ENCODE measurements around the gene CR1.

Gene CR1

DNA sequence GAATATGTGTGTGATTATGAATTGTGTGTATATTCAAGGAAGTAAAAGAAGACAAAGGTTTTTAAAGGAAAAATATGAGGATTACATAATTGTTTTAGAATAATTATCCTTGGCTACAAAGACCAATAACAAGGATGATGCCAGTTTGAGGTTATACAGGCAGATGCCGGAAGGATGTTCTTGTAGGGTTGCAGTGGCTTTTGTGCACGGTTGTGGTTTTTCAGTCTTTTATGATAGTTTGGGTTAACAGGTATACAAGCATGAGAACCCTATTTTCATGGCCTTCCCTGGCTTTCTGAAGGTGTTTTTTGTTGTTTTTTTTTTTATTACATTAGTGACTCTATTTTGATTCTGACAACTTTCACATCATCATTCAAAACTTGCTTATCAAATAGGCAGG is 36.9 kb upstream of the CR1 start:
- Mint-ChIP-seq H3K27me3 (ENCODE audit: low read depth) (no peaks in the 10 kb centered on the region), H3K9me3 (no peaks in the 10 kb centered on the region), H3K4me1 (peaks cover 6% of the 10 kb centered on the region), H3K27ac (no peak overlapping the region), H3K36me3 (ENCODE audit: low read depth) (no peaks in the 10 kb centered on the region), H3K4me3 (no peak overlapping the region)
- TF ChIP-seq, protein P1, sequence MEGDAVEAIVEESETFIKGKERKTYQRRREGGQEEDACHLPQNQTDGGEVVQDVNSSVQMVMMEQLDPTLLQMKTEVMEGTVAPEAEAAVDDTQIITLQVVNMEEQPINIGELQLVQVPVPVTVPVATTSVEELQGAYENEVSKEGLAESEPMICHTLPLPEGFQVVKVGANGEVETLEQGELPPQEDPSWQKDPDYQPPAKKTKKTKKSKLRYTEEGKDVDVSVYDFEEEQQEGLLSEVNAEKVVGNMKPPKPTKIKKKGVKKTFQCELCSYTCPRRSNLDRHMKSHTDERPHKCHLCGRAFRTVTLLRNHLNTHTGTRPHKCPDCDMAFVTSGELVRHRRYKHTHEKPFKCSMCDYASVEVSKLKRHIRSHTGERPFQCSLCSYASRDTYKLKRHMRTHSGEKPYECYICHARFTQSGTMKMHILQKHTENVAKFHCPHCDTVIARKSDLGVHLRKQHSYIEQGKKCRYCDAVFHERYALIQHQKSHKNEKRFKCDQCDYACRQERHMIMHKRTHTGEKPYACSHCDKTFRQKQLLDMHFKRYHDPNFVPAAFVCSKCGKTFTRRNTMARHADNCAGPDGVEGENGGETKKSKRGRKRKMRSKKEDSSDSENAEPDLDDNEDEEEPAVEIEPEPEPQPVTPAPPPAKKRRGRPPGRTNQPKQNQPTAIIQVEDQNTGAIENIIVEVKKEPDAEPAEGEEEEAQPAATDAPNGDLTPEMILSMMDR (IDR thresholded peaks at IDR 0.05; ENCODE audit: unreplicated experiment in 3 of 3), result no peak

DNA sequence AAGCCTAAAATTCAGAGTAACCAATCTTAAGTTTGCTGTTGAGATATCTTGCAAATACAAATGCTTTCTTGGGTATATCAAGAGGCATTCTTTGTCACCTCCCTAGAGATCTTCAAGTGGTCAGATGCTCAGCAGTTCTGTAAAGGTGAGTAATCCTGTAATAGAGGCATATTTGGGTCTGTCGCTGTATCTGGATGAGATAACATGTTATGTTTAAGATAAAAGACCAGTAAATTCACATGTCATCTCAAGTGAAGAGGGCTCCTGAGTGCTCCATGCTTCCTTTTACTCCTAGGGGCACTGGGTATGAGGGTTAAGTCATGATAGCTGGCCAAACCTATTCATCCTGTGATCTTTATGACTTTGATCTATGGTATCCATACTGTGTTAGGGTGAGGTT is 34.3 kb upstream of the CR1 start:
- no peaks in the 10 kb centered on the region for H3K9me3 Mint-ChIP-seq
- H3K4me3 Mint-ChIP-seq, result no peak overlapping the region

DNA sequence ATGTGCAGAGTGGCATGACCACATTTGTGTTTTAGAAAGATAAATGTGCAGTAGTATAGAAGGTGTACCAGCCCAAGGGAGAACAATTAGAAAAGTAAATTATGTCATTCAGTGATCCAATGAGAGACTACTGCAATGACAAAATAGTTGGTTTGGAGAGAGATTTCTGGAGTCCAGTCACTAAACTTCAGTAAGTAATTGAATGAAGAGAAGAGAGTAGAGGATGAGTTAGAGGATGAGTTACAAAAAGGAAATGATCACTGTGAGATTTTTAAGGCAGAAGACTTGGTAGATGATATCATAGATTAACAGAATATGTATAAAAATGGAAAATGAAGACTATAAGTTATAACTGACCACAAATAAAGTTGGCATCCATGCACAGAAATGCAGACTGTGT is 33.4 kb upstream of the CR1 start:
- no peak overlapping the region for H3K4me3 Mint-ChIP-seq
- H3K36me3 Mint-ChIP-seq (ENCODE audit: low read depth), result no peaks in the 10 kb centered on the region
- peaks cover 12% of the 10 kb centered on the region for H3K27me3 Mint-ChIP-seq (ENCODE audit: low read depth)
- TF ChIP-seq, protein P1 (IDR thresholded peaks at IDR 0.05; ENCODE audit: unreplicated experiment in 3 of 3), result no peak
- H3K4me1 Mint-ChIP-seq, result no peaks in the 10 kb centered on the region
- H3K9me3 Mint-ChIP-seq, result no peaks in the 10 kb centered on the region
- no peak overlapping the region for H3K27ac Mint-ChIP-seq

More for the DNA sequence above, 34.3 kb upstream of the CR1 start:
- no peaks in the 10 kb centered on the region for H3K4me1 Mint-ChIP-seq
- peaks cover 7% of the 10 kb centered on the region for H3K27me3 Mint-ChIP-seq (ENCODE audit: low read depth)
- no peak overlapping the region for H3K27ac Mint-ChIP-seq
- TF ChIP-seq, protein P1 (IDR thresholded peaks at IDR 0.05; ENCODE audit: unreplicated experiment in 3 of 3), result no peak
- H3K36me3 Mint-ChIP-seq (ENCODE audit: low read depth), result no peaks in the 10 kb centered on the region

DNA sequence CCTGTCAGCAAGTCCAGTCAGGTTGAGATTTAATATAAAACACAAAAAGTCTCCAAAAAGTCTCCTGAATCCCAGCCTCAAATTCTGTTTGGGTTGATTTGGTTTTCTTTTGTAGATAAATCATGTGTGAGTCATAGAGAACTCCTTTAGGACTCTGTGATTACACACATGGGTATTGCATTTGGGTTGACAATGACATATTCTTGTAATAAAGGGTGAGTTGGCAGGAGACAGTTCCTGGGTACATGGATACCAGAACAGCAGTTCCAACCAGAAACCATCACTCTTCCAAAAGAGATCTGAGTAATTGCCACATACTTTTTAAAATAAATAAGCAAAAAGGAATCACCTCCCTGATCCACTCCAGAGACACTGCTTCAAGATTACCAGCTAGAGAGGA is 32.9 kb upstream of the CR1 start:
- Mint-ChIP-seq H3K4me3 (no peak overlapping the region), H3K27ac (no peak overlapping the region), H3K27me3 (ENCODE audit: low read depth) (peaks cover 12% of the 10 kb centered on the region), H3K9me3 (no peaks in the 10 kb centered on the region), H3K4me1 (no peaks in the 10 kb centered on the region), H3K36me3 (ENCODE audit: low read depth) (no peaks in the 10 kb centered on the region)
- TF ChIP-seq, protein P1 (IDR thresholded peaks at IDR 0.05; ENCODE audit: unreplicated experiment in 3 of 3), result no peak

DNA sequence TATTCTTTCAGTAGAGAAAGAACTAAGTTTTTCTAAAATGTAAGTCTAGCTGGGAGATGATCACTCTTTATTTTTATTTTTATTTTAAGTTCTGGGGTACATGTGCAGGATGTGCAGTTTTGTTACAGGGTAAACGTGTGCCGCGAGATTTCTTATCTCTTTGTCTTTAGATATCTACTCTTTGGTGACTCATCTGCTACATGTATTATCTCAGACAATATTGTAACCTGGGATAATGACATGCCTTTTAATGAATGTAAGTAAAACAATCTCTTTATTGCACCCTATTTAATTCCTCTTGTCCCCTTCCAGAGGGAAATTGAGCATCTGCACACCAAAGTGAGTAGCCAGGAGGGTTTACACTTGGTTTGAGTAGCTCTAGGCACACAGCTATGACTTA is 32.4 kb upstream of the CR1 start:
- Mint-ChIP-seq H3K9me3 (no peaks in the 10 kb centered on the region), H3K4me3 (no peak overlapping the region), H3K27ac (no peak overlapping the region), H3K36me3 (ENCODE audit: low read depth) (no peaks in the 10 kb centered on the region), H3K4me1 (no peaks in the 10 kb centered on the region), H3K27me3 (ENCODE audit: low read depth) (peaks cover 14% of the 10 kb centered on the region)
- TF ChIP-seq, protein P1 (IDR thresholded peaks at IDR 0.05; ENCODE audit: unreplicated experiment in 3 of 3), result no peak

DNA sequence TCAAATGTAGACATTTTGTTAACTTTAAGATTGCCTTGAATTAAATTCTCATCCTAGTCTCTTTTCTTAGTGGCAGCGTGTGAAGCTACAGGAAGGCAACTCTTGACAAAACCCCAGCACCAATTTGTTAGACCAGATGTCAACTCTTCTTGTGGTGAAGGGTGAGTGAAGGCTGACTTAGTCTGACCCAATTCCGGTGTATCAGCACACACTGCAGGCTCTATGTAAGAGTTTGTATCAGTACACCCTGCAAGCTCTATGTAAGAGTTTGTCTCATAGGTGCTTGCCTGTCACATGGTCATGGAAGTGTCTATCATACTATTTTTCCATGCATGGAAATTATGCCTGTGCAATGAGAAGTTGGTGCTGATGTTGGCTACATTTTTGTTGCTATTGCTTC is 25.0 kb upstream of the CR1 start:
- no peak overlapping the region for H3K4me3 Mint-ChIP-seq
- no peak overlapping the region for H3K27ac Mint-ChIP-seq
- TF ChIP-seq, protein P1 (IDR thresholded peaks at IDR 0.05; ENCODE audit: unreplicated experiment in 3 of 3), result no peak
- H3K9me3 Mint-ChIP-seq, result no peaks in the 10 kb centered on the region
- no peaks in the 10 kb centered on the region for H3K4me1 Mint-ChIP-seq
- H3K27me3 Mint-ChIP-seq (ENCODE audit: low read depth), result peaks cover 11% of the 10 kb centered on the region
- no peaks in the 10 kb centered on the region for H3K36me3 Mint-ChIP-seq (ENCODE audit: low read depth)

Measured in nephron (organoid).